Stimulated activated memory B cell treated with anti-CD40 and anti-IgM and Interleukin-4, amounts not matched to agents 10 μg/mL and 1 μg/mL and 100 μg/mL, for 72 hours (primary cell): ENCODE measurements around the gene CSF1R.
"Not testable (repeated sequence)": the region's sequence is repeated elsewhere in the genome, so short reads cannot be mapped to it uniquely, and the experiment has no call there.

Source experiments
- ATAC-seq: fragments of 150-1000 bp; cut with Tn5 transposase; 2 replicates; pipeline ENCODE4 v1.10.0; 2021
- H3K27ac Mint-ChIP-seq: one replicate; pipeline ENCODE4 v1.8.0; 2022; ENCODE audit warnings: mild to moderate bottlenecking, mixed read lengths
- H3K27me3 Mint-ChIP-seq: one replicate; pipeline ENCODE4 v1.8.0; 2022; ENCODE audit warnings: mixed read lengths
- H3K36me3 Mint-ChIP-seq: one replicate; pipeline ENCODE4 v1.8.0; 2022; ENCODE audit warnings: mixed read lengths
- H3K4me1 Mint-ChIP-seq: one replicate; pipeline ENCODE4 v1.8.0; 2022; ENCODE audit warnings: mixed read lengths
- H3K4me3 Mint-ChIP-seq: one replicate; pipeline ENCODE4 v1.8.0; 2022; ENCODE audit warnings: mild to moderate bottlenecking, moderate library complexity, mixed read lengths
- H3K9me3 Mint-ChIP-seq: one replicate; pipeline ENCODE4 v1.8.0; 2022; ENCODE audit warnings: mixed read lengths

CSF1R gene

DNA sequence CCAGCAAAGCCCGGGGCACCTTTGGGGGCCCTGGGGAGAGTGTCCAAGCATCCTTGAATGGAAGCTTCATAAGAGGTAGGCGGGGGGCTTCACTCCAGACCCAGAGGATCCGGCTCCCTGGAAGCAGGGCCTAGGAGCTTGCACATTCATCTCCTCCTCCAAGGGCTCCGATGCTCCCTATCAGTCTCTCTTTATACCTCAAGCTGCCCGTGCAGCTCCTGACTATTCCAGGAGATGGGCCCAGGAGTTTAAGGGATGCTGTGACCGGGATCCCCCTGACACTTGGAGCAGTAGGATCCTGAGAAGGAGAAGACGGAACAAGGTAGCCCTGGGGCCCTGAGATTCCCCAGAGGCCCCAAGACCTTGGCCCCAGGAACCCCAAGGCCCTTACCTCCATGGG lies 25.9 kb downstream of the CSF1R start:
- Mint-ChIP-seq H3K36me3 (peaks cover 7% of the 10 kb centered on the region), H3K4me3 (no peak overlapping the region), H3K9me3 (no peaks in the 10 kb centered on the region), H3K27ac (no peak overlapping the region), H3K27me3 (peaks cover 12% of the 10 kb centered on the region), H3K4me1 (peaks cover 22% of the 10 kb centered on the region)
- ATAC-seq = no peak

DNA sequence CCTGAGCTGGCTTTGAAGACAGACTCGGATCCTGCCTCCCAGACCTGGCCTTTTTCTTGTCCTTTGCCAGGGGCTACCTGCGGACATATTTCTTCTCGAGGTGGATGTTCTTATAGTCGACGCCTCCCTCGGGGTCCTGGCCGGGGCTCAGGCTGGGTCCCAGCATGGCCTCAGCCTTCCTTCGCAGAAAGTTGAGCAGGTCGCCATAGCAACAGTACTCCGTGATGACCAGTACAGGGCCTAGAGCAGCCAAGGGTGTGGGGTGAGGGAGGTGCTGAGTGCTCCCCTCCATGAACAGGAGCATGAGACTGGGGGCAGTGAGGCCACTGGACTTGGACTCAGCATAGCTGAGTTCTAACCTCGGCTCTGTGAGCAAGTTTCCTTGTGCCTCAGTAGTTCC lies 26.7 kb downstream of the CSF1R start:
- Mint-ChIP-seq H3K27me3 (peaks cover 4% of the 10 kb centered on the region), H3K36me3 (peaks cover 9% of the 10 kb centered on the region), H3K9me3 (no peaks in the 10 kb centered on the region), H3K4me3 (no peak overlapping the region), H3K4me1 (peaks cover 13% of the 10 kb centered on the region), H3K27ac (no peak overlapping the region)
- ATAC-seq = no peak

DNA sequence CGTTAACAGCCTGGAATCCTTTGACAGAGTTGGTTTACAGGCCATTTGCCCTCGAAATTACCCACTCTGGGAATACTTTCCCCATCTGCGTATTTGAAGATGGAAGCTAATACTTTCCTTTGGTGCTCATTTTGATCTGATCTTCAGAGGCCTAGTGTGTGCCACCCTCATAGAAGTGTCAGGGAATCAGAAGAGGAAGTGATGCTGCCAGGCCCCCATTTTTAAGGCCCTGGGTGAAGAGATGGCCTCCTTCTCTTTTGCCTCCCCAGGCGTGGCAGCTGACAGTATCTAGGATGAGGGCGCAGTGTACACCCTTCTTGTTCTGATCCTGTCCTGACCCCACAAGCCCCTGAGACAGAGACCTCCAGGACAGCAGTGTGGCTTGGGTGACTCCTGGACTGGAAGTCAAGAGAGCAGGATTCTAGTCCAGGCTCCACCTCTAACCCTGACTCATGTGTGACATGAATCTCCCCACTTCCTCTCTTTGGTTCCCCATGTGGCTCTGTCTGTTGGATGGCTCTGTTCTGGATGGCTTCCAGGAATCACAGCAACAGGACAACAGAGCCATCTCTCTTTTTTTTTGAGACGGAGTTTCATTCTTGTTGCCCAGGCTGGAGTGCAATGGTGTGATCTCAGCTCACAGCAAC lies 27.8 kb downstream of the CSF1R start:
- Mint-ChIP-seq H3K4me1 (peaks cover 11% of the 10 kb centered on the region), H3K27ac (peak overlapping the region; percentile 52), H3K4me3 (no peak overlapping the region), H3K9me3 (no peaks in the 10 kb centered on the region), H3K27me3 (no peaks in the 10 kb centered on the region), H3K36me3 (peaks cover 19% of the 10 kb centered on the region)
- no peak for ATAC-seq

DNA sequence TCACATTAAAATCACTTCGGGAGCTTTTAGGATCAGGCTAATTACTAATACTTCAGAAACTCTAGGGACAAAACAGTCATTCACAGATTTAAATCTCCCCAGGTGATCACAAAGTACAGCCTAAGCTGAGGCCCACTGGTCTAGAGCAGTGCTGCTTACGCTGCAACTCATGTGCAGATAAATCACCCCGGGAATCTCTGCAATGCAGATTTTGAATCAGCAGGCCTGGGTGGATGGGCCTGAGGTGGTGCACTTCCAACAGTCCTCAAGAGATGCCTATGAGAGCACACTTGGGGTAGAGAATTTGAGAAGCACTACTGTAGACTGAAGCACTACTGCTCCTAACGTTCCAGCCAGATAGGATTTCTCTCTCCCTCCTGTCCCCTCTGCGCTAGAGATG lies 28.4 kb downstream of the CSF1R start:
- no peaks in the 10 kb centered on the region for H3K9me3 Mint-ChIP-seq
- peak overlapping the region; percentile 52 for H3K27ac Mint-ChIP-seq
- peaks cover 11% of the 10 kb centered on the region for H3K4me1 Mint-ChIP-seq
- ATAC-seq = no peak
- H3K4me3 Mint-ChIP-seq = no peak overlapping the region
- H3K27me3 Mint-ChIP-seq = no peaks in the 10 kb centered on the region
- peaks cover 25% of the 10 kb centered on the region for H3K36me3 Mint-ChIP-seq

DNA sequence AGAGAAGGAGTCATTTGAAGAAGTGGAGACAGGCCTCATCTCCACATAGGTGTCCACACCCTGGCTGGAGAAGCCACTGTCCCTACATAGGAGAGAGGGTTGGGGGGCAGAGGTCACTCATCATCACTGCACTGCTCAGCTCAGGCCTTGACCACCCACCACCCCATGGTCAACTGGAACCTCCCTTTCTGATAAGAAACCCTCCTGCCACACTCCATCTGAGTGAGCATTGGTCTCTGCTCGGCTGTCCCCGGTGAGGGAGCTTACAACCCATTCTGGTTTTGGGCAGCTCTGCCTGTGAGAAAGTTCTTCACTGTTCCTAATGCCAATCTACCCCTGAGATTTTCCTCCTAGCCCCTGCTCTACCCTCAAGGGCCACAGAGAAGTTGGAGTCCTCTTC lies 28.8 kb downstream of the CSF1R start:
- ATAC-seq = no peak
- Mint-ChIP-seq H3K27ac (peak overlapping the region; percentile 52), H3K27me3 (no peaks in the 10 kb centered on the region), H3K4me1 (peaks cover 11% of the 10 kb centered on the region), H3K36me3 (peaks cover 30% of the 10 kb centered on the region), H3K4me3 (no peak overlapping the region), H3K9me3 (no peaks in the 10 kb centered on the region)

DNA sequence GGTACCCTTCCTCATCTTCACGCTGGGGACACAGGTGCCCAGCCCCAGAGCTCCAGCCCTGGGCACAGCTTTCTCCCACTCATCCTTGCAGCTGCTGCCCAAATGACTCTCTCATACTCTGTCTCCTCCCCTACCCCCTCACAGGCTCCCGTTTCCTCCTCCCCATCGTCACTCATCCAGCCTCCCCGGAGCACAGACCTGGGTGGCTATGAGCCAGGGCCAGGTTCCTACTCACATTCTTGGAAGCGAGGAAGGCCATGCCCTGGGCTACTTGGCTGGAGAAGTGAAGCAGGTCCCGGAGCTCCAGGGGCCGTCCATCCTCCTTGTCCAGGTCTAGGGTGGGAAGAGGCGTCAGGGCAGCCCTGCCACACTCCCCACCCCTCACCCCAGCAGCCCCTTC lies 29.3 kb downstream of the CSF1R start:
- Mint-ChIP-seq H3K4me1 (peaks cover 11% of the 10 kb centered on the region), H3K9me3 (no peaks in the 10 kb centered on the region), H3K4me3 (no peak overlapping the region), H3K27ac (no peak overlapping the region), H3K36me3 (peaks cover 34% of the 10 kb centered on the region), H3K27me3 (no peaks in the 10 kb centered on the region)
- ATAC-seq = no peak

DNA sequence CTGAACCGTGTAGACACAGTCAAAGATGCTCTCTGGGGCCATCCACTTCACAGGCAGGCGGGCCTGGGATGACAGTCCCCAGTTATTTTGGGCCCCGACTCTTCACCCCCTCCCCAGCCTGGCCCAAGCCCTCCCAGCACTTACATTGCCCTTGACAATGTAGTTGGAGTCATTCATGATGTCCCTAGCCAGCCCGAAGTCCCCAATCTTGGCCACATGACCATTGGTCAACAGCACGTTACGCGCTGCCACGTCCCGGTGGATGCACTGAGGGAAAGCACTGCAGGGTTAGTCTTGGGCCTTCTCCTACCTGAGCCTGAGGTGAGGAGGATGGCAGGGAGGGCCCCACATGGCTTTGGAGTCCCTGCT lies 30.3 kb downstream of the CSF1R start:
- Mint-ChIP-seq H3K36me3 (peaks cover 42% of the 10 kb centered on the region), H3K4me3 (no peak overlapping the region), H3K27ac (no peak overlapping the region)

DNA sequence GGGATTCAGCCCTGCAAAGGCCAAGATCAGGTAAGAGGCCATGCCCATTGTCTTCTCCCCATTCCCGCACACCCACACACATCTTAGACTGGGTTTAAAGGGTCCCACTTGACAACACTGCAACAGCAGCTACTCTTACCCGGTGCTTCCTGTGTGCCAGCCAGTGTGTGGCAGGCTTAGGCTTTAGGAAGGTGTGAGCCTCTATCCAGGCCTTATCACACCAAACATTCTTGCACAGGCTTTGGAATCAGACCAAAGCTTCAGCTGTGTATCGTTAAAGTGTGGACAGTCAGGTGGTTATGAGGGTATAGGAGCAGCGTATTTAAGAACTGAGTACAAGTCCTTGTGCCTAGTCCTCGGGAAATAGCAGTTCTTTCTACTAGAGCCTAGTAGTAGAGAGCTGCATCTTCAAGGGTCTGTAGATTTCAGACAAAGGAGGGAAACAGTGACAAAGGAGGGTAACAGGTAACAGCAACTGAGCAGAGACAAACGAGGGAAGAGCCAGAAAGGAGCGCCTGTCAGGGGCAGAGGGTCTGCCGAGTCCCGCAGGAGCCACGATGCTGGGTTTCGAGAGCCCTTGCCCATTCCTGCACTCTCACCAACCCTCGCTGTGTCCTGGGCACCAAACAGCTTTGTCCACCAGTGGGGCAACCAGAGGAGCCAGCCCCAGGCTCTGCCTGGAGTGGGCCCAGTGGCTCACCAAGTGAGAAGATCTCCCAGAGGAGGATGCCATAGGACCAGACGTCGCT lies 30.9 kb downstream of the CSF1R start:
- peaks cover 11% of the 10 kb centered on the region for H3K4me1 Mint-ChIP-seq
- H3K9me3 Mint-ChIP-seq = no peaks in the 10 kb centered on the region
- no peak for ATAC-seq
- H3K4me3 Mint-ChIP-seq = no peak overlapping the region
- no peaks in the 10 kb centered on the region for H3K27me3 Mint-ChIP-seq
- no peak overlapping the region for H3K27ac Mint-ChIP-seq
- H3K36me3 Mint-ChIP-seq = peaks cover 47% of the 10 kb centered on the region

More for the DNA sequence above, 30.3 kb downstream of the CSF1R start:
- H3K27me3 Mint-ChIP-seq = no peaks in the 10 kb centered on the region
- peaks cover 11% of the 10 kb centered on the region for H3K4me1 Mint-ChIP-seq
- no peak for ATAC-seq
- H3K9me3 Mint-ChIP-seq = no peaks in the 10 kb centered on the region

DNA sequence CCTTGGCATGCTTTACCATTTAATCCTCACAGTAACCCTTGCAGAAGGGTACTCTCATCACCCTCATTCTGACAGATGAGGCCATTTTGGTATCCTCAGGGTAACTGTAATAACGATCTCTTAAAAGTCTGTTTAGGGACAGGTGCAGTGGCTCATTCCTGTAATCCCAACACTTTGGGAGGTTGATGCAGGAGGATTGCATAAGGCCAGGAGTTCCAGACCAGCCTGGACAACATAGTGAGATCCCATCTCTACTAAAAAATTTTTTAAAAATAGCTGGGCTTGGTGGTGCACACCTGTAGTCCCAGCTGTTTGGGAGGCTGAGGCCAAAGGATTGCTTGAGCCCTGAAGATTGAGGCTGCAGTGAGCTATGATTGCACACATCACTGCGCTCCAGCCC lies 31.8 kb downstream of the CSF1R start:
- Mint-ChIP-seq H3K4me1 (peaks cover 11% of the 10 kb centered on the region), H3K36me3 (peaks cover 57% of the 10 kb centered on the region), H3K27ac (no peak overlapping the region), H3K9me3 (no peaks in the 10 kb centered on the region), H3K4me3 (no peak overlapping the region), H3K27me3 (no peaks in the 10 kb centered on the region)
- ATAC-seq = no peak

DNA sequence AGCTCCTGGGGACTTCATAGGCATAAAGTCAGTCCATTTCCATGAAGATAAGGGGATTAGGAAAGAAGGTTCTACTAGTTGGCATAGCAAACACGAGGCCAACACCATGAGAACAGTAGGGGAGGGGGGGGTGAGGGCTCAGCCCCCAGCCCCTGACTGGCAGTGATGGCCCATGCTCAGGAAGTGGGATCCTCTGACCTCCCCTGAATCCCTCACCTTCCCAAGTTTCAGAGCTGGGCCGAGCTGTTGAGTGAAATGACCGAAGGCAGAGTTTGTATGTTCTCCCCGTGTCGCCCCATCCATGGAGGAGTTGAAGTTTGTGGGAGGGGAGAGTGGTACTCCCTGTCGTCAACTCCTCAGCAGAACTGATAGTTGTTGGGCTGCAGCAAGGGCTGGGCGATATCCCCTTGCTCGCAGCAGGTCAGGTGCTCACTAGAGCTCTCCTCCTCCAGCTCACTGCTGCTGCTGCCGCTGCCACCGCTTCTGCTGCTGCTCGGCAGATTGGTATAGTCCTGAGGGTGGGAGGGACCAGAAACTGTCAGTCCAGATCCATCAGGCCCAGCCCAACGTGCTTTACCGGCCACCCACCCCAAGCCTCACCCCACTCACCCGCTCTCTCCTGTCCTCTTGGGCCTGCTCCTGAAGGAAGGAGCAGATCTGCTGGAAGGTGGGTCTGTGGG lies 32.5 kb downstream of the CSF1R start:
- peaks cover 8% of the 10 kb centered on the region for H3K4me1 Mint-ChIP-seq
- H3K9me3 Mint-ChIP-seq = no peaks in the 10 kb centered on the region
- no peak overlapping the region for H3K4me3 Mint-ChIP-seq
- no peaks in the 10 kb centered on the region for H3K27me3 Mint-ChIP-seq
- peaks cover 64% of the 10 kb centered on the region for H3K36me3 Mint-ChIP-seq
- H3K27ac Mint-ChIP-seq = no peak overlapping the region
- no peak for ATAC-seq

DNA sequence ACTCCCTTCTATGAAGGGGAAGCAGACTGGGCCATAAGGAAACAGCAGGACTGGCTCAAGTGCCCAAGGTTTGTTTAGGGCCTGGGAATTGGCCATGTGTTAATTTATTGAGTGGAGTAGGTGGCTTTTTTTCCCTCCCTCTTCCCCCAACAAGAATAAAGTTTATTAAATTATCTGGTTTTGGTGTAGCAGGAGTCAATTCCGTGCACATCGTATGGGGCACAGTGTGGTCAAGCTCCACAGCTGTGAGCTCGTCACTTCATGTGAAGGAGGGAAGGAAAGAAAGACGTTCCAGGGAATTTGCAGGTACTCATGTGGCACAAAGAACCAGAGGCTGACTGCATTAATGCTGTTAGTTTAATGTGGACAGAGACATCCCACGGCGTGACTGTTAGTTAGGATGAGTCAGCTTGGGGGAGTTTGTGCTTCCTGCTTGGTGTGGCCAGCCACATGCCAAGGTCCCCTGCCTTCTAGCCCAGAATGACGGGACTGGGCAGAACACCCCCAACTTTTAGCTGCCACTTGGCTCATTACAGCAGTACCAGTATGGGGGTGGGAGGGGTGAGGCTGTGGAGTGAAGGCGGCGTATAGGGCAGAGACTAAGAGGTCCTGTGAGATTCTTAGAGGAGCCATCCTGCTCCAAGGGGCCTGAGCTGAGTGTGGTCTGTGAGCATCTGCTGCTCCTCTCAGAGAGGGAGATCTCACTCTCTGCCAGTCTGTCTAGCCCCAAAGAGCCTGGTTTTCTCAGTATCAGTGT lies 33.2 kb downstream of the CSF1R start:
- Mint-ChIP-seq H3K4me3 (no peak overlapping the region), H3K27ac (no peak overlapping the region), H3K36me3 (peaks cover 71% of the 10 kb centered on the region), H3K9me3 (no peaks in the 10 kb centered on the region), H3K27me3 (no peaks in the 10 kb centered on the region), H3K4me1 (peaks cover under 1% of the 10 kb centered on the region)
- ATAC-seq = no peak

DNA sequence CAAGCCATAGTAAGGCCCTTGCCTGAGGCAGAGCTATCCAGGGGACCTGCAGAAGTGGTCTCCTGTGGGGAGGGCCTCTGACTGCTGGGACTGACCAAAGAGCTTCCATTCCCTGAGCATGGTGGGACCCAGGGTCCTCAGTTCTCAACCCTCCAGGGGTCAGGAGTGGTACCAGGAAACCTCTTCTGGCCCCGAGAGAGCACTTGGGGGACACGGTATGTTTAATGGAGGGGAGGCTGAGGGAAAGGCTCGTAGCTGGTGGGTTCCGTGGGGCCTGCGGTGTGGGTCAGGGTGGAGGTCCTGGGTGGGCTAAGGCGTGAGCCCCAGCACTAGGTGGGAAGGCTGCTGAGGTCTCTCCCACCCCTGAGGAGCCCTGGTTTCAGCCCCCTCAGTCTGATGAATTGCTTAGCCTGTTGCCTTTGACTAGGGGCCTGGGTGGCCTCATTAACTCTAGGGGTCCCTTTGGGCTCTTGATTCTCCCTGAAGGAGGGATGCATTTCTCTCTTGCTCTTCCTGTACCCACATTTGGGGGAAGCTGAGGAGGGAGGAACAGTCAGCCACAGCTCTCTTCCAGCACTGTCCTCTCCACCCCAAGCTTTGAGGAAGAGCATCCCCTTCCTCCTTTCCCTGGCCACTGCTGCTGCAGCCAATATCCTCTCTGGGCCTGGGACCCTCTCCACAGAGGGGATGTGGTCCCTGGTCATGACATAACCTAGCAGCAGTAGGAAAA lies 34.0 kb downstream of the CSF1R start:
- ATAC-seq = no peak
- H3K36me3 Mint-ChIP-seq = peaks cover 78% of the 10 kb centered on the region
- no peak overlapping the region for H3K27ac Mint-ChIP-seq
- H3K4me1 Mint-ChIP-seq = no peaks in the 10 kb centered on the region
- H3K27me3 Mint-ChIP-seq = no peaks in the 10 kb centered on the region
- no peaks in the 10 kb centered on the region for H3K9me3 Mint-ChIP-seq
- H3K4me3 Mint-ChIP-seq = no peak overlapping the region

DNA sequence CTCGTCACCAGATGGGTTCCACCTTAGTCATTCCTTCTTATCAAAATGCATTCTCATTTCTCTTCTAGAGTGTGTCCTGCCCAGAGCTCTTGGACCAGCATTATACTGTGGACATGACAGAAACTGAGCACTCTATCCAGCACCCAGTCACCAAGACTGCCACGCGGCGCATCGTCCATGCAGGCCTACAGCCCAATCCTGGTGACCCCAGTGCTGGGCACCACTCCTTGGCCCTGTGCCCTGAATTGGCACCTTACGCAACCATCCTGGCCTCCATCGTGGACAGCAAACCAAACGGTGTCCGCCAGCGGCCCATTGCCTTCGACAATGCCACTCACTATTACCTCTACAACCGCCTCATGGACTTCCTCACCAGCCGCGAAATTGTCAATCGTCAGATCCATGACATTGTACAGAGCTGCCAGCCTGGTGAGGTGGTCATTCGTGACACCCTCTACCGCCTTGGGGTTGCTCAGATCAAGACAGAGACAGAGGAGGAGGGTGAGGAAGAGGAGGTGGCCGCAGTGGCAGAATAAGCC lies 34.6 kb downstream of the CSF1R start:
- Mint-ChIP-seq H3K27me3 (no peaks in the 10 kb centered on the region), H3K36me3 (peaks cover 80% of the 10 kb centered on the region), H3K9me3 (no peaks in the 10 kb centered on the region), H3K4me1 (no peaks in the 10 kb centered on the region), H3K27ac (no peak overlapping the region), H3K4me3 (no peak overlapping the region)
- no peak for ATAC-seq

DNA sequence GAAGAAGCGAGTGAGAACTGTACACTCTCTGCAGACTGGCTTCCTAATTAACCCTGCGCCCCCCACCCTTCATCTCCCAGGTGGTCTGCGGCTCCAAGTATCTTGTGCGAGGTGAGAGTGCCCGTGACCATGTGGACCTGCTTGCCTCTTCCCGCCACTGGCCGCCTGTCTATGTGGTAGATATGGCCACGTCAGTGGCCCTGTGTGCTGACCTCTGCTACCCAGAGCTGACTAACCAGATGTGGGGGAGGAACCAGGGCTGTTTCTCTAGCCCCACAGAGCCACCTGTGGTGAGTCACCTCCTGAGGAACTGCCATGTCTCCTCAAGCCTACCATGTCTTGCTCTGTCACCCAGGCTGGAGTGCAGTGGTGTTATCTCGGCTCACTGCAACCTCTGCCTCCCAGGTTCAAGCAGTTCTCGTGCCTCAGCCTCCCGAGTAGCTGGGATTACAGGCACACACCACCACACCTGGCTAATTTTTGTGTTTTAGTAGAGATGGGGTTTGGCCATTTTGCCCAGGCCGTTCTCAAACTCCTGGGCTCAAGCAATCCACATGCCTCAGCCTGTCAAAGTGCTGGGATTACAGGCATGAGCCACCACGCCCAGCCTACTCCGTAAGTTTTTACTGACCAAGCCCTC lies 36.1 kb downstream of the CSF1R start:
- H3K27ac Mint-ChIP-seq, H3K27me3 Mint-ChIP-seq, H3K4me3 Mint-ChIP-seq, H3K9me3 Mint-ChIP-seq, ATAC-seq, H3K4me1 Mint-ChIP-seq: not testable (repeated sequence)
- peaks cover 81% of the 10 kb centered on the region for H3K36me3 Mint-ChIP-seq
